Activated gamma-delta T cell (primary cell): Measurements from ENCODE around the gene UGCG.
"Not testable (repeated sequence)": the region's sequence is repeated elsewhere in the genome, so short reads cannot be mapped to it uniquely, and the experiment has no call there.

Experiments used
- DNase-seq: peaks from one replicate; lab custom pipeline; 2025; lab: John Stamatoyannopoulos, UW

Gene UGCG

GRCh38 chr9:111919875-111920274, 23.3 kb downstream of the UGCG start:
- DNase-seq = no peak

GRCh38 chr9:111920531-111920930, 23.9 kb downstream of the UGCG start:
- no peak for DNase-seq

DNA sequence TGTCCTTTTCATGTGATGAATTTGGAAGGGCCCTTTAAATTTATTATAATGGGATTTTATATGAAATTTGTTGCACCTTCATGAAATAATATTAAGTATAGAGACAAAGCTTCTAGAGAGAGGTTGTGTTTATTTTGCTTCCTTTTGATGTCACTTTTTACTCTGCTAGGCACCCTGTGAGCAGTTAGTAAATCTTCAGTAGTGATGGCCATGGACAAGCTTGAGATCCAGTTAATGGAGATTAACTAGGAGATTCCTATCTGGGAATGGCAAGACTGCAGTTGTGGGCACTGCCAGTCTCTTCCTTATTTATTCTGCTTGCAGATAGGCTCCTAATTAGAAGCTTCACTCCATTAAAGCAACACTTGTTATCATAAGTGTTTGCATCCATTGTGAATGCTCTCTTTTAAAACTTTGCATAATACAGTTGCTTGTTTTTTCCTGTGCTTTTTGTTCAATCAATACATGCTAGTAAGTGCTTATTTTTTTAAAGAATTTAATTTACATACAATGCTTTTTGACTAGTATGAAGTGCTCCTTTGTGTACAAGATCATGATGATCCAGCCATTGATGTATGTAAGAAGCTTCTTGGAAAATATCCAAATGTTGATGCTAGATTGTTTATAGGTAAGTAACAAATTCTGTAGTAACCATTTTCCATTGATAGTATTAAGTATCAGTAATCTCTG, 25.9 kb downstream of the UGCG start:
- no peak for DNase-seq

- no peak for DNase-seq
These were observed 27.7 kb downstream of the UGCG start for GRCh38 chr9:111924281-111924680.

GRCh38 chr9:111925017-111925770, 28.6 kb downstream of the UGCG start:
- DNase-seq = no peak

- no peak for DNase-seq
These were observed 29.2 kb downstream of the UGCG start for GRCh38 chr9:111925784-111926183.

DNA sequence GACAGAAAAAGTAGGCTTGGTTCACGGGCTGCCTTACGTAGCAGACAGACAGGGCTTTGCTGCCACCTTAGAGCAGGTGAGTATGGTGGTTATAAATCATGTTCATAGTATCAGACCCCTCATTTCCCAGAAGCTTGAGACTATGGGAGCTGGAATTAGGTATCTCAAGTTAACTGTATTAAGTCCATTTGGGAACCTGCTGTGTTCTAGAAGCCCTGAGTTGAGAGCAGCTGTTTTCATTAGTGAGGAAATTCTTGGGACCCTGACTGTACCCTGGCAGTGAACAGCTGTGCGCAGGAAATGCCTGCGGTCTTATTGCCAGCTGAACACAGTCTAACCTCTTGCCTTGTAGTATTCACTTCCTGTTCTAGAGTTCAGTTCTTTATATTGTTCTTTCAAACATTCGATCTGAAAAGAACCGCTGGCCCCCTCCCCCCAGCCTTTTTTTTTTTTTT, 29.8 kb downstream of the UGCG start:
- DNase-seq = no peak

- DNase-seq = no peak
These were observed 31.7 kb downstream of the UGCG start for GRCh38 chr9:111928359-111928720.

GRCh38 chr9:111934747-111935146, 38.1 kb downstream of the UGCG start:
- DNase-seq = no peak

DNA sequence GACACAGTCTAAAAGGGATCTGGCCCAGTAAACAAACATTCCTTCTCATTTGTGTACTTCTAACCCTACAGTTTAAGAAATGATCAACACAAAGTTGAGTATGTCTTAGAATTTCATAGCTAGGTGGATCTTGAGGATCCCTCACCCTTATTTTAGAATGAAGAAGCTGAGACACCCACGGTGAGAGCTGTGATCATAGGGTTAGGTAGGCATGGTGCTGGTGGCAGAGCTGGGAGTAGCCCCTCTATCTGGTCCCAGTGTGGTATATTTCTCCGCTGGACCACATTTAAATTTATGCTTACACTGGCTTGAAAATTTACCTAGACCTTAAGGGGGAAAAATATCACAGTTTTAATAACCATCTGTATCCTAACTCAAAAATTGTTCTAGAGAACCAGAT, 39.8 kb downstream of the UGCG start:
- no peak for DNase-seq

GRCh38 chr9:111937301-111937700, 40.7 kb downstream of the UGCG start:
- no peak for DNase-seq

- no peak for DNase-seq
These were observed 41.3 kb downstream of the UGCG start for GRCh38 chr9:111937781-111938426.

DNA sequence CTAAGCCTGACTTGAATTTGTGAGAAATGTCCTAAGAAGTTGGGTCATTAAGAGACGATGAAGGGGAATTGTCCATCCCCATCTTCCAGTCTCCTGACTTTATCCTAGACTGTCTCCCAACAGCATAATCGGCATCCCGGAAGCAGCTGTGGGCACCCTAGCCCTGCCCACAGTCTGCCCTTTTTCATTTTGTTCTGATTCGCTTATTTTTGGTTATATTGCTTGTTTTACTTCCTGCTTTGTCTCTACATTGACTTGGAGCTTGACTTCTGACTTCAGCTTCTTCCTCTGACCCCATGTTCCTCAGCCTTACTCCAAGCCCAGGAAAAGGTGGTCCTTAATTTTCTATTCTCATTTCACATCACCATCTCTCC, 41.8 kb downstream of the UGCG start:
- DNase-seq = no peak

DNA sequence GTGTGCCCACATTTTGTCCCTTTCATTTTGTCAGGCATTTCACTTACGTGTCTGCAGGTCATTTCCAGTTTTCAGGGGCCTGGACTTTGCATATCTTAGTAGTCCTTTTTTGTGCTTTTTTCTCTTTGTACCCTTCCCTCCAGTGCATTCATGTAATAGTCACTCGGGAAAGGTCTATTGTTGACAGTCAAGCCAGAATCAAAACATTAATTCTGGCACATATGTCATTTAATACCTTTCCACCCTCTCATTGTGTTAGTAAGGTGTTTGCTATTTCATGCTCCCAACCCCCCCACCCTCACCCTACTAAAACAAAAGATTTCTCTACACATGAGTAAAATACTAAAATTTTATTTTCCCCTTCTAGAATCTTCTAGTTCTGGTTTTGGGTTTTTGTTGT, 42.7 kb downstream of the UGCG start:
- no peak for DNase-seq

DNA sequence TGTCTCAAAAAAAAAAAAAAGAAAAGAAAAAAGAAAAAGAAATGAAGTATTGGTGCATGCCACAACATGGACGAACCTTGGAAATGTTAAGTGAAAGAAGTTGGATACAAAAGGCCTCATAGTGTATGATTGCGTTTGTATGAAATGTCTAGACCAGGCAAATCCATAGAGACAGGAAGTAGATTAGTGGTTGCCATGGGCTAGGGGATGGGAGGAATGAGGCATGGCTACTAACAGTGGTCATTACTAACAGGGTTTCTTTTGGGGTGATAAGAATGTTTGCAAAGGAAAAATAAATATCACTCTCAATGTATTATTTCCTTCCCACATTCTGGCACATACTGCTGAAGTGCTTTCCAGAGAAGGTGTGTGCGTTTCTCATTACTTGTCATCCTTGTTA, 44.1 kb downstream of the UGCG start:
- no peak for DNase-seq

GRCh38 chr9:111943200-111943599, 46.6 kb downstream of the UGCG start:
- no peak for DNase-seq

DNA sequence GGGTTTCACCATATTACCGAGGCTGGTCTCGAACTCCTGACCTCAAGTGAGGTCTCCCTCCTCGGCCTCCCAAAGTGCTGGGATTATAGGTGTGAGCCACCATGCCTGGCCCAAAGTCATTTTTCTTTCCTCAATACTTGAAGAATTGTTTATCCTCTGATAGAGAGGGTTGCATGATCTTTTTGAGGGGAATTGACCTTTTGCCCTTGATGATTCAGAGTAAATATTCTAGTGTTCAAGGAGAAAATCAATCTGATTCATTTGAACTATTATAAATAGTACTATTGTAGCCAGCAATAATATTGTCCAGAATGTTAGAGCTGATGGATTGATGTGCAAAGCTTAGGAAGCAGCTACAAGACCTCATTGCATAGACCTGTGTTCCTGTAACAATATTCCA, 47.1 kb downstream of the UGCG start:
- DNase-seq = no peak

- no peak for DNase-seq
These were observed 47.7 kb downstream of the UGCG start for GRCh38 chr9:111944241-111944866.

DNA sequence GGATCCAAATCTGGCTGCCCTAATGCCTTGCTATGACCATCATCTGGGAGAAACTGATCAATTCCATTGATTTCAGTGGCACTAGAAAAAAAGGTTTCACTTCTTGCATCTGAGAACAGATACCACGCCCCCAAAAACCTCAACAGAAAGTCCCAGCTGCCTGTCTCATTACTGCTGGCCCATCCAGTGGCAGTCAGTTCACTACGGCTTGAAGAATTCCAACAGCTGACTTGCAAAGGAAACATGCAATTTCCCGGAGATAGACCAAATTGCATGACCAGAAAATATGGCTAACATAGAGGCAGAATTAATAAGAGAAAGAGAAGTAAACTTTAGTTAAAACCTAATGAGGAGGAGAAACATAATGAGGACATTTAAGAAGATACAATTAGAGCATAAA, 48.6 kb downstream of the UGCG start:
- DNase-seq = no peak

DNA sequence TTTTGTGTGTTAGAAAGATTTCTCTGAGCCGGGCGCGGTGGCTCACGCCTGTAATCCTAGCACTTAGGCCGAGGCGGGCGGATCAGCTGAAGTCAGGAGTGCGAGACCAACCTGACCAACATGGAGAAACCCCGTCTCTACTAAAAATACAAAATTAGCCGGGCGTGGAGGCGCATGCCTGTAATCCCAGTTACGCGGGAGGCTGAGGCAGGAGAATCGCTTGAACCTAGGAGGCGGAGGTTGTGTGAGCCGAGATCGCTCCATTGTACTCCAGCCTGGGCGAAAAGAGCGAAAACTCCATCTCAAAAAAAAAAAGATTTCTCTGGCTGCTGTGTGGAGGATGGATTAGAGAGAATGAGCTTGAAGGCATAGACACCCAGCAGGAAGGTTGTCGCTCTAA, 51.5 kb downstream of the UGCG start:
- DNase-seq = not testable (repeated sequence)

DNA sequence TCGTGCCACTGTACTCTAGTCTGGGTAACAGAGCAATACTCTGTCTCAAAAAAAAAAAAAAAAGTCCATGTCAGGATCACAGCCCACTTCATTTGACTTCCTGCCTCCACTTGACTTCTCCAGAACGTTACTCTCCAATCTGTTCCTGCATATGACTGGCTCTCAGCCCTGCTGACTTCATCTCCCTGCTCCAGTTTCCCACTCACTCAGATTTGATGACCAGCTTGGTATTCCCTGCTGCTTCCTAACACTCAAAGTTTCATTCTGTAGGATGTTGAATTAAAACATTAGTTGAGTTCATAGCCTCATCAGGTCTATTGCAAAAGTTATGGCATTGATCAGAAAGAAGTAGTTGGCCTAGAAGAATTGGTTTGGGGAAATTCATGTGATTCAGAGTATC, 52.3 kb downstream of the UGCG start:
- DNase-seq = no peak

- DNase-seq = no peak
These were observed 53.3 kb downstream of the UGCG start for GRCh38 chr9:111949919-111950318.

DNA sequence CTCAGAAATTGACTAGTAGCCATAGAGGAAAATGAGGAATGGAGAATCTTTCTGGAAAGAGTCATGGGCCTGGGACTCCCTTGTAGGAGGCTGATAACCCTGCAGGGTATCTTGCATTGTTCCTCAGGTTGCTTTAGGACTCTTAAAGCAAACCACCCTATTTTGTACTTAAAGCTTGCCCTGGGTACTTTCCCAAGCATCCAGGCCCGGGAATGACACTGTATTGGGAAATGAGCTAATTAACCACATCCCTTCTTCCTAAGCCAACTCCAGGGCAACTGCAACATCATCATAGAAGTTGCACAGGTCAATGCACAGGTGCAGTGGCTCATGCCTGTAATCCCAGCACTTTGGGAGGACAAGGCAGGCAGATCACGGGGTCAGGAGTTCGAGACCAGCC, 55.9 kb downstream of the UGCG start:
- DNase-seq = no peak
